ENCODE results near the gene LGR4.
"Not testable (repeated sequence)": the region's sequence is repeated elsewhere in the genome, so short reads cannot be mapped to it uniquely, and the experiment has no call there.

The LGR4 gene

GRCh38 chr11:27350511-27350910 is 122.1 kb downstream of the LGR4 start:
- DNase-seq (ENCODE audit: low read depth, low spot score): no peak

- DNase-seq (ENCODE audit: low read depth, low spot score): no peak
These were observed 122.7 kb downstream of the LGR4 start for GRCh38 chr11:27349919-27350318.

GRCh38 chr11:27348340-27348873 is 124.2 kb downstream of the LGR4 start:
- no peak for DNase-seq (ENCODE audit: low read depth, low spot score)

GRCh38 chr11:27347359-27348339 is 124.9 kb downstream of the LGR4 start:
- no peak for DNase-seq (ENCODE audit: low read depth, low spot score)

GRCh38 chr11:27339941-27340340 is 132.6 kb downstream of the LGR4 start:
- no peak for DNase-seq (ENCODE audit: low read depth, low spot score)

- DNase-seq (ENCODE audit: low read depth, low spot score): not testable (repeated sequence)
These were observed 137.8 kb downstream of the LGR4 start for GRCh38 chr11:27334764-27335163.

- no peak for DNase-seq (ENCODE audit: low read depth, low spot score)
These were observed 140.6 kb downstream of the LGR4 start for GRCh38 chr11:27331981-27332380.

- DNase-seq (ENCODE audit: low read depth, low spot score): no peak
These were observed 141.8 kb downstream of the LGR4 start for GRCh38 chr11:27330633-27331270.

GRCh38 chr11:27329867-27330632 is 142.5 kb downstream of the LGR4 start:
- DNase-seq (ENCODE audit: low read depth, low spot score): no peak

- no peak for DNase-seq (ENCODE audit: low read depth, low spot score)
These were observed 144.0 kb downstream of the LGR4 start for GRCh38 chr11:27328614-27329013.

GRCh38 chr11:27327064-27327463 is 145.5 kb downstream of the LGR4 start:
- not testable (repeated sequence) for DNase-seq (ENCODE audit: low read depth, low spot score)

GRCh38 chr11:27322196-27322595 is 150.4 kb downstream of the LGR4 start:
- DNase-seq (ENCODE audit: low read depth, low spot score): not testable (repeated sequence)

GRCh38 chr11:27321340-27321739 is 151.2 kb downstream of the LGR4 start:
- DNase-seq (ENCODE audit: low read depth, low spot score): not testable (repeated sequence)

GRCh38 chr11:27319072-27319471 is 153.5 kb downstream of the LGR4 start:
- DNase-seq (ENCODE audit: low read depth, low spot score): no peak

GRCh38 chr11:27317751-27318150 is 154.8 kb downstream of the LGR4 start:
- DNase-seq (ENCODE audit: low read depth, low spot score): no peak
